K562 (cell line): ENCODE data around the gene TMSB4X.

Source experiments
- CHD2 ChIP-seq: IDR thresholded peaks from 2 replicates; pipeline ENCODE4 v1.6.1; 2011; ENCODE audit warnings: low read depth, low read length
- CTCF ChIP-seq, 3 experiments: IDR thresholded peaks in 2 of 3; conservative IDR thresholded peaks in 1 of 3; 2 replicates each; pipeline ENCODE4 v1.5.1; 2011 to 2012; ENCODE audit warnings: low read length in 3 of 3, mild to moderate bottlenecking in 3 of 3, control low read depth in 2 of 3, improper control_type of control experiment in 1 of 3, inconsistent platforms in 1 of 3, low read depth in 1 of 3, mixed read lengths in 1 of 3, moderate library complexity in 1 of 3; ENCODE audit not compliant: insufficient read depth in 2 of 3
- DLX4 ChIP-seq: fragments of 250-450 bp; sonication (Bioruptor Pico); IDR thresholded peaks from 2 replicates; pipeline ENCODE4 v1.6.1; 2021; ENCODE audit warnings: mild to moderate bottlenecking
- ELK1 ChIP-seq: sonication (generic); formaldehyde crosslinking; IDR thresholded peaks from 2 replicates; pipeline ENCODE4 v1.8.1; 2022; ENCODE audit warnings: missing genetic modification reagents
- EP300 ChIP-seq: IDR thresholded peaks from 2 replicates; pipeline ENCODE4 v1.6.1; 2012; ENCODE audit warnings: low read length, improper control_type of control experiment
- FOXP4 ChIP-seq: sonication (generic); formaldehyde crosslinking; IDR thresholded peaks from 2 replicates; pipeline ENCODE4 v1.8.0; 2022; ENCODE audit warnings: mild to moderate bottlenecking, missing genetic modification reagents, borderline replicate concordance
- GATA2 ChIP-seq: sonication (generic); formaldehyde crosslinking; IDR thresholded peaks from 2 replicates; pipeline ENCODE4 v1.4.0; 2020; ENCODE audit warnings: mild to moderate bottlenecking, missing genetic modification reagents
- HCFC1 ChIP-seq: IDR thresholded peaks from 2 replicates; pipeline ENCODE4 v1.6.1; 2012; ENCODE audit warnings: low read depth, low read length, improper control_type of control experiment
- HMGXB4 ChIP-seq: sonication (generic); formaldehyde crosslinking; IDR thresholded peaks from 2 replicates; pipeline ENCODE4 v1.8.1; 2023; ENCODE audit warnings: mild to moderate bottlenecking, missing genetic modification reagents
- POLR2G ChIP-seq: fragments of 200-400 bp; formaldehyde crosslinking; IDR thresholded peaks from 2 replicates; pipeline ENCODE4 v1.6.1; 2017; ENCODE audit warnings: low read depth, mild to moderate bottlenecking, antibody characterized with exemption, low read length, moderate library complexity
- SRSF3 ChIP-seq: fragments of 200-400 bp; formaldehyde crosslinking; IDR thresholded peaks from 2 replicates; pipeline ENCODE4 v1.6.1; 2016; ENCODE audit warnings: mild to moderate bottlenecking, low read length, moderate library complexity; ENCODE audit not compliant: insufficient read depth
- ZNF140 ChIP-seq: fragments of 250-450 bp; sonication (Bioruptor Pico); IDR thresholded peaks from 2 replicates; pipeline ENCODE4 v1.8.0; 2021; ENCODE audit warnings: moderate library complexity, mild to moderate bottlenecking, inconsistent platforms

- TF ChIP-seq DLX4 (CRISPR knock-in tag) (no peak), HMGXB4 (no peak), HCFC1 (no peak), CHD2 (no peak), POLR2G (no peak), SRSF3 (no peak), CTCF (IDR thresholded peaks at IDR 0.05 in 2 of 3, conservative IDR thresholded peaks at IDR 0.05 in 1 of 3; ENCODE audit: insufficient read depth in 2 of 3, low read depth in 1 of 3, low read length in 3 of 3) (no peak), GATA2 (no peak), FOXP4 (CRISPR knock-in tag) (no peak), ELK1 (CRISPR knock-in tag) (no peak), EP300 (no peak), ZNF140 (no peak)
Observed at GRCh38 chrX:12997906-12998687, 23.2 kb downstream of the TMSB4X start.
